HEK293T (cell line): ENCODE data around the gene ARMH3.

Experiments used
- CTCF ChIA-PET: fragments of 350-600 bp; formaldehyde crosslinking; extraction: SDS; loops from one replicate; lab custom pipeline; 2021; ENCODE audit warnings: antibody characterized with exemption, inconsistent platforms; lab: Yijun Ruan, JAX
- POLR2A ChIA-PET: fragments of 350-600 bp; formaldehyde crosslinking; extraction: SDS; loops from one replicate; lab custom pipeline; 2020; ENCODE audit warnings: antibody characterized with exemption, inconsistent platforms; lab: Yijun Ruan, JAX
- DNase-seq: peaks from one replicate; pipeline ENCODE4 v3.0.0; 2012; ENCODE audit warnings: mixed read lengths; ENCODE audit errors: extremely low spot score
- ARNT ChIP-seq: fragments of 450-650 bp; IDR thresholded peaks from 2 replicates; pipeline ENCODE4 v1.6.1; 2017; ENCODE audit warnings: mild to moderate bottlenecking
- BHLHE40 ChIP-seq: fragments of 450-650 bp; IDR thresholded peaks from 2 replicates; pipeline ENCODE4 v1.6.1; 2016; ENCODE audit warnings: mild to moderate bottlenecking, moderate library complexity, borderline replicate concordance
- CTBP1 ChIP-seq: fragments of 450-650 bp; IDR thresholded peaks from 2 replicates; pipeline ENCODE4 v1.6.1; 2016; ENCODE audit warnings: borderline replicate concordance
- ELF4 ChIP-seq: fragments of 450-650 bp; IDR thresholded peaks from 2 replicates; pipeline ENCODE4 v1.6.1; 2017; ENCODE audit warnings: antibody characterized with exemption
- FOXA1 ChIP-seq: fragments of 450-650 bp; IDR thresholded peaks from 2 replicates; pipeline ENCODE4 v1.6.1; 2016; ENCODE audit warnings: mild to moderate bottlenecking
- FOXK2 ChIP-seq: fragments of 450-650 bp; IDR thresholded peaks from 2 replicates; pipeline ENCODE4 v1.6.1; 2016; ENCODE audit warnings: mild to moderate bottlenecking
- FOXM1 ChIP-seq: fragments of 450-650 bp; IDR thresholded peaks from 2 replicates; pipeline ENCODE4 v1.6.1; 2017; ENCODE audit warnings: mild to moderate bottlenecking, borderline replicate concordance
- HDGF ChIP-seq: fragments of 450-650 bp; IDR thresholded peaks from 2 replicates; pipeline ENCODE4 v1.6.1; 2017; ENCODE audit warnings: antibody characterized with exemption, borderline replicate concordance
- L3MBTL2 ChIP-seq: fragments of 450-650 bp; conservative IDR thresholded peaks from 2 replicates; pipeline ENCODE4 v1.6.1; 2016; ENCODE audit warnings: mild to moderate bottlenecking
- LEF1 ChIP-seq: fragments of 450-650 bp; IDR thresholded peaks from 2 replicates; pipeline ENCODE4 v1.6.1; 2017; ENCODE audit warnings: mild to moderate bottlenecking, borderline replicate concordance
- NFRKB ChIP-seq: fragments of 450-650 bp; IDR thresholded peaks from 2 replicates; pipeline ENCODE4 v1.6.1; 2016; ENCODE audit warnings: mild to moderate bottlenecking, moderate library complexity
- PKNOX1 ChIP-seq: fragments of 450-650 bp; IDR thresholded peaks from 2 replicates; pipeline ENCODE4 v1.6.1; 2016
- SP1 ChIP-seq: fragments of 450-650 bp; IDR thresholded peaks from 2 replicates; pipeline ENCODE4 v1.6.1; 2017
- SUZ12 ChIP-seq: fragments of 450-650 bp; IDR thresholded peaks from 2 replicates; pipeline ENCODE4 v1.6.1; 2016; ENCODE audit warnings: mild to moderate bottlenecking
- TARDBP ChIP-seq: fragments of 450-650 bp; IDR thresholded peaks from 2 replicates; pipeline ENCODE4 v1.6.1; 2016
- ZNF384 ChIP-seq: fragments of 450-650 bp; IDR thresholded peaks from 2 replicates; pipeline ENCODE4 v1.6.1; 2016

ARMH3 gene

DNA sequence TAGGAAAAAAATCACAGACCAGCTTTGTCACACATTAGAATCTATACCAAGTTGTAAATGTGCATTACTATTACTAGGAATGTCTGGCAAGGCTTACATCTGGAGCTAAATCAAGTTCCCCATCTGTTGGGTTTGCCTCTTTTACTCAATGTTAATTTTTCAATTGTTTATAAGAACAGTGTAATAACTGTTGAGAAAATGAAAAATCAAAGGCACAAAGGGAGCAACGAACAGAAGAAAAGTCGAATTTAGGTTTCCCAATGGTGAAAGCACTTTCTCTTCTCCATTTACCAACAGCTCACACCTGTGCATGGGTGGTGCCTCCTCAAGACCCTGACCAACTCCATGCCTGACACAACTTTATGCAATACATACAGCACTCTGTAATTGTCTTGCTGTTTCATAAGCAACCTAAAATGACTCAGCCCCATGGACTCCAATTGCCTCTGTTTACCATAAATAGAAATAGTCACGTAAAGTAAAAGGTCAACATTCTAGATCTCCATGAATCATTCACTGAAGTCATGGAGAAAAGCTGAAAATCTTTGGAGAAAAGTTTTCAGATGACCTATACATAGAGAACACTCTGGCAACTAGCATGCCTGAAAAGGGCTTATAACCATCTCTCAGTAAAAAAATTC, 116.8 kb downstream of the ARMH3 start:
- ChIA-PET CTCF (interaction anchor here (0.5 kb wide), 1 partner anchor 68 kb away, joined by 3 read pairs; no protein-coding TSS in a partner anchor), POLR2A (no interaction called here)
- no peak for DNase-seq
- no peak for TF ChIP-seq ZNF384
- no peak for TF ChIP-seq HDGF
- TF ChIP-seq NFRKB = no peak
- no peak for TF ChIP-seq SP1
- no peak for TF ChIP-seq FOXA1
- TF ChIP-seq LEF1 = no peak
- no peak for TF ChIP-seq PKNOX1
- no peak for TF ChIP-seq ELF4
- no peak for TF ChIP-seq FOXM1
- no peak for TF ChIP-seq CTBP1
- TF ChIP-seq ARNT = no peak
- no peak for TF ChIP-seq TARDBP
- TF ChIP-seq BHLHE40 = no peak
- no peak for TF ChIP-seq SUZ12
- no peak for TF ChIP-seq FOXK2
- no peak for TF ChIP-seq L3MBTL2

DNA sequence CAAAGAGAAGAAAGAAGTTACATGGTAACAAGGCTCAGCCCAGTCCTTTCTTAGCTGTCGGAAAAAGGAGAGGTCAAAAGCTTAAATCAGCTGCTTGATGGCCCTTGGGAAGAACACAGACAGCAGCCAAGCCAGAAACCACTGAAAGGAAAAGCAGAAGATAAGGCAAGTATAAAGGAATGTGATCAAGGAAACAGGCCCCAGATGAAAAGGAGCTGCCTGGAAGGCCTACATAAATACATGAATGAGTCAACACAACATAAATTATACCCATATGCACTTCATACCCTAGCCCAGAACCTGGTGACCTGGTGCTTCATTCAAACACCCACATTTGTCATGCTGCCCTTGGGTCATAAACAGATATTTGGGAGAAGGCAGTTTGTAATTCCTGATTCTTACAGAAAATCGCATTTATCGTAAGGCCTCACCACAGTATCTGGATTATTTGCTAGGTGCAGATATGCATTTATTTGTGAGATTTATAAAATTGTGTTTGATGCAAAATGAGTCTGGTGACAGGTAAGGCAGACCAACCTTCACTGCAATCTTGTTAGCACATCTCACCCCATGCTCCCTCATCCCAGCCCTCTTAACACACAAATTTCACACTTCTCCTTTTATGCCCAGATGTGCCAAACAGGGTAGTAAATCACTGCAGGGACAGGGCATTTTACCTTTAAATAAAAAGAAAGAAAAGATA, 117.5 kb downstream of the ARMH3 start:
- TF ChIP-seq SP1 (no peak), SUZ12 (no peak), ELF4 (no peak), CTBP1 (no peak), TARDBP (no peak), NFRKB (no peak), ZNF384 (no peak), PKNOX1 (no peak), L3MBTL2 (no peak), FOXK2 (no peak), LEF1 (no peak), FOXM1 (no peak), ARNT (no peak), HDGF (no peak), BHLHE40 (no peak), FOXA1 (no peak)
- POLR2A ChIA-PET = no interaction called here
- DNase-seq = no peak
- CTCF ChIA-PET = interaction anchor here (0.5 kb wide), 1 partner anchor 68 kb away, joined by 3 read pairs; no protein-coding TSS in a partner anchor

- CTCF ChIA-PET = no interaction called here
- TF ChIP-seq ZNF384 (no peak), SP1 (no peak), PKNOX1 (no peak), LEF1 (no peak), CTBP1 (no peak), ARNT (no peak), ELF4 (no peak), FOXM1 (no peak), L3MBTL2 (no peak), TARDBP (no peak), HDGF (no peak), FOXK2 (no peak), NFRKB (no peak)
- DNase-seq = no peak
- POLR2A ChIA-PET = no interaction called here
Measured at GRCh38 chr10:101935431-101935830, 120.5 kb downstream of the ARMH3 start.

DNA sequence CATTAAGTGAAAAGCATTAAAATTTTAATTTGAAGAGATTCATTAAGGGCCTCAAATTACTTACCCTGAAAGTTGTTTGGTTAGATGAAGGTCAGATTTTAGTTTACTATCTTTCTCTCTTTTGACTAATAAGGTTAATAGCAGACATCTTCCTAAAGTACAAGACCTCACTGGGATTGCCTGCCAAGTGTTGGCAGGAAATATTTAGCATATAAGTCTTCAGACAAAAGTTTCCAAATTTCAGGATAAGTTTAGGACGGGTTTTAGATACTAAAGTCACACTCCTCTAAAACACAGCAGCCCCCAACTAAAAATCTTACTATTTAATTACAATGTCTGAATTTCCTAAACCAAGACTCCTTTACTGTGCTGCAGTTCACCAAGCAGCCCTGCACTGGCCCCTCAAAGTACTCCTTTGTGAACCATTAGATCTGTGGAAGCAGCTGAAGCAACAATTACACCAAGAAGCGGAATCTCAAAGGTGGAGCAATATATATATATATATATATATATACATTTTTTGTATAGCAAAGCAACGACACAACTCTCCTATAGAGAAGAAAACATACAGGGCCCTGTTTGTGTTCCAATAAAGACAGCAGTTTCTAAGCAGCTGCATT, 121.2 kb downstream of the ARMH3 start:
- ChIA-PET POLR2A (no interaction called here), CTCF (no interaction called here)
- TF ChIP-seq BHLHE40 (no peak), ZNF384 (no peak), CTBP1 (no peak), ARNT (no peak), FOXM1 (no peak), FOXK2 (no peak), SP1 (no peak), ELF4 (no peak), SUZ12 (no peak), L3MBTL2 (no peak), LEF1 (no peak), HDGF (no peak), TARDBP (no peak), PKNOX1 (no peak), FOXA1 (no peak), NFRKB (no peak)

GRCh38 chr10:101933976-101934375, 122.0 kb downstream of the ARMH3 start:
- no peak for DNase-seq
- ChIA-PET POLR2A (no interaction called here), CTCF (no interaction called here)
- no peak for TF ChIP-seq FOXA1
- TF ChIP-seq HDGF = no peak
- no peak for TF ChIP-seq BHLHE40
- TF ChIP-seq ELF4 = no peak
- no peak for TF ChIP-seq SUZ12
- TF ChIP-seq ZNF384 = no peak
- TF ChIP-seq CTBP1 = no peak
- no peak for TF ChIP-seq NFRKB
- no peak for TF ChIP-seq FOXK2
- no peak for TF ChIP-seq LEF1
- TF ChIP-seq PKNOX1 = no peak
- TF ChIP-seq ARNT = no peak
- no peak for TF ChIP-seq SP1
- no peak for TF ChIP-seq TARDBP
- TF ChIP-seq L3MBTL2 = no peak
- no peak for TF ChIP-seq FOXM1

More for the DNA sequence above, 121.2 kb downstream of the ARMH3 start:
- DNase-seq = no peak
